Vagina (tissue), 2 donors: ENCODE measurements around the gene NANOS2. TPM values are rescaled to one million over a fixed set of nuclear protein-coding genes. Genes with fewer than 3 reads are reported as not detected.
A peak's percentile ranks its signal among the peaks of the same experiment; 100 is the strongest.

Experiments used
- DNase-seq, 2 donors: peaks; one replicate each; pipeline ENCODE4 v3.0.0-alpha.2; 2017; ENCODE audit errors: extremely low spot score in 2 of 2
- H3K27ac ChIP-seq: fragments of 200-600 bp; sonication (generic); one replicate; pipeline ENCODE4 v1.5.1; 2019
- H3K27me3 ChIP-seq: fragments of 200-600 bp; sonication (generic); one replicate; pipeline ENCODE4 v1.5.1; 2019
- H3K36me3 ChIP-seq, 2 donors: fragments of 200-600 bp; sonication (generic); one replicate each; pipeline ENCODE4 v1.5.1; 2017 to 2019
- H3K4me1 ChIP-seq: fragments of 200-600 bp; sonication (generic); one replicate; pipeline ENCODE4 v1.5.1; 2019
- H3K4me3 ChIP-seq, 2 donors: fragments of 200-600 bp; sonication (generic); 1 replicate in 1 of 2; 2 replicates in 1 of 2; pipeline ENCODE4 v1.5.1; 2016 to 2019
- H3K9me3 ChIP-seq: fragments of 200-600 bp; sonication (generic); one replicate; pipeline ENCODE4 v1.5.1; 2019
- CTCF ChIP-seq, 3 experiments: fragments of 450-650 bp in 2 of 3; fragments of 200-600 bp in 1 of 3; sonication (generic) in 1 of 3; IDR thresholded peaks; one replicate each; pipeline ENCODE4 v1.5.1; 2017 to 2019; ENCODE audit warnings: antibody characterized with exemption in 3 of 3, mild to moderate bottlenecking in 2 of 3, moderate library complexity in 2 of 3
- POLR2A ChIP-seq, 2 donors: fragments of 450-650 bp; IDR thresholded peaks; one replicate each; pipeline ENCODE4 v1.6.1; 2017; ENCODE audit warnings: antibody characterized with exemption in 2 of 2, mild to moderate bottlenecking in 2 of 2, moderate library complexity in 2 of 2
- POLR2AphosphoS5 ChIP-seq, 2 donors: sonication (generic); formaldehyde crosslinking; IDR thresholded peaks; one replicate each; pipeline ENCODE4 v1.9.0; 2017; ENCODE audit warnings: antibody characterized with exemption in 2 of 2, mild to moderate bottlenecking in 2 of 2, low read depth in 1 of 2; ENCODE audit not compliant: insufficient read depth in 1 of 2
- intact Hi-C: fragments of 100-400 bp; cut with DNase I; formaldehyde crosslinking; loops from one replicate; pipeline ENCODE4 v1.15.1; 2023
- total RNA-seq: library from RNA; depleted of rRNA; stranded (reverse); fragments of >200 nt; gene quantifications from one replicate; pipeline ENCODE4 v1.2.3, GENCODE V29; 2016

NANOS2 gene
- total RNA-seq, 1 donor from 2014 or later = not detected

DNA sequence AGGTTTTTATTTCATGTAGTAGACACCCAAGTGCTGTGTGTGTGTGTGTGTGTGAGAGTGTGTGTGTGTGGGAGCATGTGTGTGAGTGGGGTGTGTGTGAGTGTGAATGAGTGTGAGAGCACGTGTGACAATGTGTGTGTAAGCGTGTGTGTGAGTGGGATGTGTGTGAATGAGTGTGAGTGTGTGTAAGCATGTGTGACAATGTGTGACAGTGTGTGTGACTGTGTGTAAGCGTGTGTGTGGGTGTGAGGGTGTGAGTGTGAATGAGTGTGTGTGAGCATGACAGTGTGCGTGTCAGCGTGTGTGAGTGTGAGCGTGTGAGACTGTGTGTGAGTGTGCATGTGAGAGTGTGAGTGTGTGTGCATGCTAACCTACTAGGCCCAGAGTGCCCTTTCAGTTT lies 43.7 kb upstream of the NANOS2 start:
- peaks cover 2% of the 10 kb centered on the region for H3K4me1 ChIP-seq
- intact Hi-C loops = no loop called here
- H3K27me3 ChIP-seq = no peaks in the 10 kb centered on the region
- no peak overlapping the region for H3K4me3 ChIP-seq
- TF ChIP-seq CTCF (IDR thresholded peaks at IDR 0.05) = no peak
- no peak for TF ChIP-seq POLR2AphosphoS5 (IDR thresholded peaks at IDR 0.05; ENCODE audit: insufficient read depth in 1 of 2, low read depth in 1 of 2)
- no peak for TF ChIP-seq POLR2A (IDR thresholded peaks at IDR 0.05)
- H3K27ac ChIP-seq = no peak overlapping the region
- no peaks in the 10 kb centered on the region for H3K9me3 ChIP-seq
- H3K36me3 ChIP-seq = no peaks in the 10 kb centered on the region
- DNase-seq = no peak

GRCh38 chr19:45955905-45956608 lies 41.5 kb upstream of the NANOS2 start:
- peaks cover 10% of the 10 kb centered on the region for H3K4me1 ChIP-seq
- H3K4me3 ChIP-seq = no peak overlapping the region
- no peaks in the 10 kb centered on the region for H3K27me3 ChIP-seq
- no peaks in the 10 kb centered on the region for H3K9me3 ChIP-seq
- DNase-seq = no peak
- intact Hi-C loops = no loop called here
- no peaks in the 10 kb centered on the region for H3K36me3 ChIP-seq
- no peak for TF ChIP-seq POLR2AphosphoS5 (IDR thresholded peaks at IDR 0.05; ENCODE audit: insufficient read depth in 1 of 2, low read depth in 1 of 2)
- TF ChIP-seq POLR2A (IDR thresholded peaks at IDR 0.05) = no peak
- no peak for TF ChIP-seq CTCF (IDR thresholded peaks at IDR 0.05)
- no peak overlapping the region for H3K27ac ChIP-seq

GRCh38 chr19:45954156-45954555 lies 39.6 kb upstream of the NANOS2 start:
- Histone ChIP-seq H3K4me1 (peaks cover 10% of the 10 kb centered on the region), H3K27ac (no peak overlapping the region), H3K27me3 (no peaks in the 10 kb centered on the region), H3K36me3 (no peaks in the 10 kb centered on the region), H3K4me3 (no peak overlapping the region), H3K9me3 (no peaks in the 10 kb centered on the region)
- no peak for TF ChIP-seq POLR2A (IDR thresholded peaks at IDR 0.05)
- no peak for TF ChIP-seq CTCF (IDR thresholded peaks at IDR 0.05)
- TF ChIP-seq POLR2AphosphoS5 (IDR thresholded peaks at IDR 0.05; ENCODE audit: insufficient read depth in 1 of 2, low read depth in 1 of 2) = no peak
- intact Hi-C loops = no loop called here
- DNase-seq = no peak

GRCh38 chr19:45953676-45954075 lies 39.1 kb upstream of the NANOS2 start:
- H3K27ac ChIP-seq = no peak overlapping the region
- no peaks in the 10 kb centered on the region for H3K27me3 ChIP-seq
- H3K4me3 ChIP-seq = no peak overlapping the region
- intact Hi-C loops = no loop called here
- H3K9me3 ChIP-seq = no peaks in the 10 kb centered on the region
- DNase-seq = no peak
- TF ChIP-seq CTCF (IDR thresholded peaks at IDR 0.05) (no peak), POLR2AphosphoS5 (IDR thresholded peaks at IDR 0.05; ENCODE audit: insufficient read depth in 1 of 2, low read depth in 1 of 2) (no peak), POLR2A (IDR thresholded peaks at IDR 0.05) (no peak)
- no peaks in the 10 kb centered on the region for H3K36me3 ChIP-seq
- H3K4me1 ChIP-seq = peaks cover 10% of the 10 kb centered on the region

GRCh38 chr19:45952686-45953505 lies 38.3 kb upstream of the NANOS2 start:
- Histone ChIP-seq H3K9me3 (no peaks in the 10 kb centered on the region), H3K4me3 (peak overlapping the region in 1 of 2 donors; percentile 16), H3K27me3 (no peaks in the 10 kb centered on the region), H3K4me1 (peaks cover 10% of the 10 kb centered on the region), H3K36me3 (no peaks in the 10 kb centered on the region), H3K27ac (no peak overlapping the region)
- TF ChIP-seq POLR2AphosphoS5 (IDR thresholded peaks at IDR 0.05; ENCODE audit: insufficient read depth in 1 of 2, low read depth in 1 of 2) (no peak), CTCF (IDR thresholded peaks at IDR 0.05) (no peak)
- no peak for DNase-seq
- intact Hi-C loops = no loop called here
